ENCODE results near the gene PRR15L.

Gene PRR15L

GRCh38 chr17:47955497-47956461 lies 1.9 kb downstream of the PRR15L start:
- DNase-seq (ENCODE audit: extremely low read depth, insufficient read length): no peak
- peaks cover 1% of the 10 kb centered on the region for H3K36me3 ChIP-seq (ENCODE audit: control insufficient read depth, insufficient read depth, low read length)
- TF ChIP-seq, protein P1, sequence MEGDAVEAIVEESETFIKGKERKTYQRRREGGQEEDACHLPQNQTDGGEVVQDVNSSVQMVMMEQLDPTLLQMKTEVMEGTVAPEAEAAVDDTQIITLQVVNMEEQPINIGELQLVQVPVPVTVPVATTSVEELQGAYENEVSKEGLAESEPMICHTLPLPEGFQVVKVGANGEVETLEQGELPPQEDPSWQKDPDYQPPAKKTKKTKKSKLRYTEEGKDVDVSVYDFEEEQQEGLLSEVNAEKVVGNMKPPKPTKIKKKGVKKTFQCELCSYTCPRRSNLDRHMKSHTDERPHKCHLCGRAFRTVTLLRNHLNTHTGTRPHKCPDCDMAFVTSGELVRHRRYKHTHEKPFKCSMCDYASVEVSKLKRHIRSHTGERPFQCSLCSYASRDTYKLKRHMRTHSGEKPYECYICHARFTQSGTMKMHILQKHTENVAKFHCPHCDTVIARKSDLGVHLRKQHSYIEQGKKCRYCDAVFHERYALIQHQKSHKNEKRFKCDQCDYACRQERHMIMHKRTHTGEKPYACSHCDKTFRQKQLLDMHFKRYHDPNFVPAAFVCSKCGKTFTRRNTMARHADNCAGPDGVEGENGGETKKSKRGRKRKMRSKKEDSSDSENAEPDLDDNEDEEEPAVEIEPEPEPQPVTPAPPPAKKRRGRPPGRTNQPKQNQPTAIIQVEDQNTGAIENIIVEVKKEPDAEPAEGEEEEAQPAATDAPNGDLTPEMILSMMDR (IDR thresholded peaks at IDR 0.05; ENCODE audit: insufficient read depth, low read length, poor library complexity, severe bottlenecking): no peak

GRCh38 chr17:47953909-47954308 lies 3.8 kb downstream of the PRR15L start:
- Histone ChIP-seq H3K36me3 (ENCODE audit: control insufficient read depth, insufficient read depth, low read length) (peaks cover 1% of the 10 kb centered on the region), H3K27me3 (replicated peaks; ENCODE audit: control insufficient read depth, insufficient read depth, low read length) (no peaks in the 10 kb centered on the region), H3K4me3 (replicated peaks; ENCODE audit: low read depth, low read length) (no peak overlapping the region)
- TF ChIP-seq, protein P1 (IDR thresholded peaks at IDR 0.05; ENCODE audit: insufficient read depth, low read length, poor library complexity, severe bottlenecking): no peak
- no peak for DNase-seq (ENCODE audit: extremely low read depth, insufficient read length)

More at GRCh38 chr17:47955497-47956461, 1.9 kb downstream of the PRR15L start:
- H3K4me3 ChIP-seq (replicated peaks; ENCODE audit: low read depth, low read length): no peak overlapping the region
- no peaks in the 10 kb centered on the region for H3K27me3 ChIP-seq (replicated peaks; ENCODE audit: control insufficient read depth, insufficient read depth, low read length)

GRCh38 chr17:47952171-47953021 lies 5.3 kb downstream of the PRR15L start:
- Histone ChIP-seq H3K4me3 (replicated peaks; ENCODE audit: low read depth, low read length) (no peak overlapping the region), H3K36me3 (ENCODE audit: control insufficient read depth, insufficient read depth, low read length) (peaks cover 6% of the 10 kb centered on the region), H3K27me3 (replicated peaks; ENCODE audit: control insufficient read depth, insufficient read depth, low read length) (no peaks in the 10 kb centered on the region)
- TF ChIP-seq, protein P1 (IDR thresholded peaks at IDR 0.05; ENCODE audit: insufficient read depth, low read length, poor library complexity, severe bottlenecking): no peak
- DNase-seq (ENCODE audit: extremely low read depth, insufficient read length): no peak

GRCh38 chr17:47950448-47950847 lies 7.2 kb downstream of the PRR15L start:
- TF ChIP-seq, protein P1 (IDR thresholded peaks at IDR 0.05; ENCODE audit: insufficient read depth, low read length, poor library complexity, severe bottlenecking): no peak
- no peak for DNase-seq (ENCODE audit: extremely low read depth, insufficient read length)
- Histone ChIP-seq H3K36me3 (ENCODE audit: control insufficient read depth, insufficient read depth, low read length) (peaks cover 17% of the 10 kb centered on the region), H3K4me3 (replicated peaks; ENCODE audit: low read depth, low read length) (no peak overlapping the region), H3K27me3 (replicated peaks; ENCODE audit: control insufficient read depth, insufficient read depth, low read length) (no peaks in the 10 kb centered on the region)

GRCh38 chr17:47949946-47950345 lies 7.7 kb downstream of the PRR15L start:
- H3K27me3 ChIP-seq (replicated peaks; ENCODE audit: control insufficient read depth, insufficient read depth, low read length): no peaks in the 10 kb centered on the region
- H3K4me3 ChIP-seq (replicated peaks; ENCODE audit: low read depth, low read length): no peak overlapping the region
- DNase-seq (ENCODE audit: extremely low read depth, insufficient read length): no peak
- peaks cover 21% of the 10 kb centered on the region for H3K36me3 ChIP-seq (ENCODE audit: control insufficient read depth, insufficient read depth, low read length)
- TF ChIP-seq, protein P1 (IDR thresholded peaks at IDR 0.05; ENCODE audit: insufficient read depth, low read length, poor library complexity, severe bottlenecking): no peak
